Panc1 (cell line): ENCODE measurements around the gene PPM1H.

Source experiments
- TF ChIP-seq, protein P1 (sequence below), 2 experiments: IDR thresholded peaks; 2 replicates each; pipeline ENCODE4 v1.6.1; 2011 to 2012; ENCODE audit warnings: low read depth in 2 of 2, control low read depth in 1 of 2, low read length in 1 of 2, mild to moderate bottlenecking in 1 of 2, moderate library complexity in 1 of 2; ENCODE audit not compliant: insufficient read depth in 1 of 2
- TF ChIP-seq, protein P2 (sequence below): fragments of 450-650 bp; IDR thresholded peaks from 2 replicates; pipeline ENCODE4 v1.5.1; 2017; ENCODE audit warnings: mild to moderate bottlenecking

DNA sequence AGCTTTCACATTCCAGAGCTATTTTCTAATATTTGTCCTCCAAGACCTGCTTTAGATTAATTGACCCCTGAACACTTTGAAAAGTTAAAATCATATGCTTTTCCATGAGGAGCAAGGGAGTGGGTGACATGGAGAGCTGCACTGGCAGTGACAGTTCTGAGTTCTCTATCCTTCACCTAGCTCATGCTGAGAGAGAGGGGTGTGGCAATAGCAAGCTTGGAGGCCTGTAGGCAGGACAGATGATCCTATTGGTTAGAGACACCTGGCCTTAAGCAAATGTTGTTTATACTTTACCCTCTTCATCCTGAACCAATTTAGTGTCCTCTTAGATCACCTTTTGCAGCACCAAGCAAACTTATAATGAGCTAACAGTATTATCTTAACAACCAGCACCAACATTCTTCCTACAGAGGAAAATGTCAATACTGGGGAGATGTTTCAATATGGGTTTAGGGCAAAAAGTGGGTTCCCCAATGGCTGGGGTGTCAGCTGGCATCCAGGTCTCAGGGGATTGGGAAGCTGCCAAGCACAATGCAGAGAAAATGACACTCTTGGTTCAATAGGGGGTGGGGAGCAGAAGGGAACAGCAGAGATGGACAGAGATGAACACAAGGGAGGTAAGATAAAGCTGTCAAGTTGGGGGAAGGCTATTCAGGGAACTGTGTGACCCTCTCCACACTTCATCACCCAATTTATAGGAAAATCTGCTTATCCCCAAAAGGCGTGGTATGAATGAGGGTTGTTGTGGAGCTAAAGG is 37.0 kb upstream of the PPM1H start:
- TF ChIP-seq, protein P1, sequence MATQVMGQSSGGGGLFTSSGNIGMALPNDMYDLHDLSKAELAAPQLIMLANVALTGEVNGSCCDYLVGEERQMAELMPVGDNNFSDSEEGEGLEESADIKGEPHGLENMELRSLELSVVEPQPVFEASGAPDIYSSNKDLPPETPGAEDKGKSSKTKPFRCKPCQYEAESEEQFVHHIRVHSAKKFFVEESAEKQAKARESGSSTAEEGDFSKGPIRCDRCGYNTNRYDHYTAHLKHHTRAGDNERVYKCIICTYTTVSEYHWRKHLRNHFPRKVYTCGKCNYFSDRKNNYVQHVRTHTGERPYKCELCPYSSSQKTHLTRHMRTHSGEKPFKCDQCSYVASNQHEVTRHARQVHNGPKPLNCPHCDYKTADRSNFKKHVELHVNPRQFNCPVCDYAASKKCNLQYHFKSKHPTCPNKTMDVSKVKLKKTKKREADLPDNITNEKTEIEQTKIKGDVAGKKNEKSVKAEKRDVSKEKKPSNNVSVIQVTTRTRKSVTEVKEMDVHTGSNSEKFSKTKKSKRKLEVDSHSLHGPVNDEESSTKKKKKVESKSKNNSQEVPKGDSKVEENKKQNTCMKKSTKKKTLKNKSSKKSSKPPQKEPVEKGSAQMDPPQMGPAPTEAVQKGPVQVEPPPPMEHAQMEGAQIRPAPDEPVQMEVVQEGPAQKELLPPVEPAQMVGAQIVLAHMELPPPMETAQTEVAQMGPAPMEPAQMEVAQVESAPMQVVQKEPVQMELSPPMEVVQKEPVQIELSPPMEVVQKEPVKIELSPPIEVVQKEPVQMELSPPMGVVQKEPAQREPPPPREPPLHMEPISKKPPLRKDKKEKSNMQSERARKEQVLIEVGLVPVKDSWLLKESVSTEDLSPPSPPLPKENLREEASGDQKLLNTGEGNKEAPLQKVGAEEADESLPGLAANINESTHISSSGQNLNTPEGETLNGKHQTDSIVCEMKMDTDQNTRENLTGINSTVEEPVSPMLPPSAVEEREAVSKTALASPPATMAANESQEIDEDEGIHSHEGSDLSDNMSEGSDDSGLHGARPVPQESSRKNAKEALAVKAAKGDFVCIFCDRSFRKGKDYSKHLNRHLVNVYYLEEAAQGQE (IDR thresholded peaks at IDR 0.05; ENCODE audit: insufficient read depth in 1 of 2, low read depth in 2 of 2, low read length in 1 of 2): no peak
- TF ChIP-seq, protein P2, sequence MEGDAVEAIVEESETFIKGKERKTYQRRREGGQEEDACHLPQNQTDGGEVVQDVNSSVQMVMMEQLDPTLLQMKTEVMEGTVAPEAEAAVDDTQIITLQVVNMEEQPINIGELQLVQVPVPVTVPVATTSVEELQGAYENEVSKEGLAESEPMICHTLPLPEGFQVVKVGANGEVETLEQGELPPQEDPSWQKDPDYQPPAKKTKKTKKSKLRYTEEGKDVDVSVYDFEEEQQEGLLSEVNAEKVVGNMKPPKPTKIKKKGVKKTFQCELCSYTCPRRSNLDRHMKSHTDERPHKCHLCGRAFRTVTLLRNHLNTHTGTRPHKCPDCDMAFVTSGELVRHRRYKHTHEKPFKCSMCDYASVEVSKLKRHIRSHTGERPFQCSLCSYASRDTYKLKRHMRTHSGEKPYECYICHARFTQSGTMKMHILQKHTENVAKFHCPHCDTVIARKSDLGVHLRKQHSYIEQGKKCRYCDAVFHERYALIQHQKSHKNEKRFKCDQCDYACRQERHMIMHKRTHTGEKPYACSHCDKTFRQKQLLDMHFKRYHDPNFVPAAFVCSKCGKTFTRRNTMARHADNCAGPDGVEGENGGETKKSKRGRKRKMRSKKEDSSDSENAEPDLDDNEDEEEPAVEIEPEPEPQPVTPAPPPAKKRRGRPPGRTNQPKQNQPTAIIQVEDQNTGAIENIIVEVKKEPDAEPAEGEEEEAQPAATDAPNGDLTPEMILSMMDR: no peak
